Measurements from ENCODE around the gene SRP68. TPM values are rescaled to one million over a fixed set of nuclear protein-coding genes. Genes with fewer than 3 reads are reported as not detected.

Gene SRP68
- total RNA-seq, 2 experiments from 2014 or later = 140 to 141 TPM

GRCh38 chr17:76025294-76025693, 47.0 kb downstream of the SRP68 start:
- H3K27me3 Mint-ChIP-seq = no peaks in the 10 kb centered on the region
- DNase-seq = no peak
- peaks cover 22% of the 10 kb centered on the region for H3K4me1 Mint-ChIP-seq
- H3K36me3 Mint-ChIP-seq = no peaks in the 10 kb centered on the region
- no peaks in the 10 kb centered on the region for H3K9me3 Mint-ChIP-seq
- H3K4me3 Mint-ChIP-seq = no peak overlapping the region
- no peak overlapping the region for H3K27ac Mint-ChIP-seq

DNA sequence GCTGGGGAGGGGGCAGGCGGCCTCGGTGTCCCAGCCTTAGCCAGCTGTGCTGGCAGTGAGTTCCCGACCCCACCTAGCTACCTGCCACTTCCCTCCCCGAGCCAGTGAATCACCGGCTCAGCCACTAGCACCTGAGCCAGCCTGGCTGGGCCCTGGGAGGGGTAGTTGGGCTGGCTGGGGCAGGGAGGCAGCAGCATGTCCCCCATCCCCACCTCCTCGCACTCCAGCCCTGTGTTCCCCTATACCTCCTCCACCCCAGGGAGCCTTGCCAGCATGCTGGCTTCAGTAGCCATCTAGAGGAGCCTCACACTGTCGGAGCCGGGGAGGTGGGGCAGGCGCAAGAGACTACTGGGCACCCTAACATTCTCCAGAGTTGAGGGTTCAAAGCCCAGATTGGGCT, 48.0 kb downstream of the SRP68 start:
- Mint-ChIP-seq H3K9me3 (no peaks in the 10 kb centered on the region), H3K4me3 (no peak overlapping the region), H3K4me1 (peaks cover 15% of the 10 kb centered on the region), H3K27me3 (no peaks in the 10 kb centered on the region), H3K36me3 (no peaks in the 10 kb centered on the region), H3K27ac (no peak overlapping the region)
- DNase-seq = no peak

- H3K27me3 Mint-ChIP-seq = no peaks in the 10 kb centered on the region
- H3K4me1 Mint-ChIP-seq = peaks cover 10% of the 10 kb centered on the region
- no peak overlapping the region for H3K27ac Mint-ChIP-seq
- H3K36me3 Mint-ChIP-seq = no peaks in the 10 kb centered on the region
- H3K9me3 Mint-ChIP-seq = no peaks in the 10 kb centered on the region
- no peak for DNase-seq
- H3K4me3 Mint-ChIP-seq = no peak overlapping the region
These were observed 48.4 kb downstream of the SRP68 start for GRCh38 chr17:76023900-76024237.

DNA sequence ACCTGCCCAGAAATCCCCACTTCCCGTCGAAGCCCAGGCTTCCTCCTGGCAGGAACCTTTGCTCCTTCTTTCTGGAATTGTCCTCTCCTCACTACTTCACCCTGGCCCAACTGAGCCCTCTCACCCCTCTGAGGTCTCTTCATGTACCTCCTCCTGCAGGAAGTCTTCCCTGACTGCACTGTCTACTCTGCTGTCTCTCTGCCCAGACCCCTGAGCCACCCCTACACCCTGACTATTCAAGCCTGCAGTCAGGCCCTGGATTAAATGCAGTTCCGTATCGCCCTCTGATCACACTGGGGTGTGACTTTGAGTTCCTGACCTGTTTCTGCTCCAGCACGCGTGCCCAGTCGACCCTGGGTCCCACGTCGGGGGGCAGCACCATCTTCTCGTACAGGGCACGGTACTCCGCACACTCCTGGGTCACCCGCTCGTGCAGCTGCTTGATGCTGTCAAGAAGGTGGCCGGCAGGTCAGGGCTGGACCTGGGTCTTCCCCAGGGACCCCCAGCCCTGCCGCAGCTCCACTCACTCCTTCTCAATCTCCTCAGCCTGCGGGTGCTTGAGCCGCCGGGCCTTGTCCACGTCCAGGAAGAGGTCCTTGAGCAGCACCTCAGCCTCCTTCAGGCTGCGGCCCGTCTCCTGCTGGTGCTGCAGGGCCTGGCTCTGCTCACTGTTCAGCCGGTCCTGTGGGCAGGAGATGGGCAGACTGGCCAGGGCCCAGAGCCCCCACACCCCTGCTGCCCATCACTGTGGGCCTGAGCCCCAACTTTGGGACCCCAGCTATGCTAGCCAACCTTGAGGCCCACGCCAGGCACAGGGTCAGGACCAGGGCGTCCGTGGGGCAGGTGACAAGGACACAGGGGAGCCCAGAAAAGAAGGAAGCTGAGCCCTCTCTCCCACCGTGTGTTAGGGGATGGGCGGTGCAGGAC, 49.1 kb downstream of the SRP68 start:
- Mint-ChIP-seq H3K36me3 (no peaks in the 10 kb centered on the region), H3K27ac (no peak overlapping the region), H3K4me3 (no peak overlapping the region), H3K27me3 (no peaks in the 10 kb centered on the region), H3K4me1 (peaks cover 7% of the 10 kb centered on the region), H3K9me3 (no peaks in the 10 kb centered on the region)
- DNase-seq = no peak

DNA sequence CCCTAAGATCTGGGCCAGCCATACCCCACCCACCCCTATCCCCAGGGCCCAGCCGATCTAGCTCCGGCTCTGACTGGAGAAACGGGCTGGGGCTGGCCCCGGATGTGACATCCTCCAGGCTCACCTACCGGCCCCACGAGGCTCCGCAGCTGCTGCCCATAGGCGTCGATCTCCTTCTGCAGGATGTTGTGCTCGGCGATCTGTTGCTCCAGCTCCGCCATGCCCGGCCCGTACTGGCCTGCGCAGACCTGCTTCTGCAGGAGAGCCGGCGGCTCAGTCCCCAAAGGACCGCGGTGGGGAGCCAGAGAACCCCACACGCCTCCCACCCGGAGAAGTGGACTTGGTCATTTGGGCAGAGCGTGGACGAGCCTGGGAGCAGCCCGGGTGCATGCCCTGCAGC, 50.0 kb downstream of the SRP68 start:
- Mint-ChIP-seq H3K9me3 (no peaks in the 10 kb centered on the region), H3K27me3 (no peaks in the 10 kb centered on the region), H3K36me3 (no peaks in the 10 kb centered on the region), H3K27ac (no peak overlapping the region), H3K4me3 (no peak overlapping the region), H3K4me1 (peaks cover 6% of the 10 kb centered on the region)
- no peak for DNase-seq

DNA sequence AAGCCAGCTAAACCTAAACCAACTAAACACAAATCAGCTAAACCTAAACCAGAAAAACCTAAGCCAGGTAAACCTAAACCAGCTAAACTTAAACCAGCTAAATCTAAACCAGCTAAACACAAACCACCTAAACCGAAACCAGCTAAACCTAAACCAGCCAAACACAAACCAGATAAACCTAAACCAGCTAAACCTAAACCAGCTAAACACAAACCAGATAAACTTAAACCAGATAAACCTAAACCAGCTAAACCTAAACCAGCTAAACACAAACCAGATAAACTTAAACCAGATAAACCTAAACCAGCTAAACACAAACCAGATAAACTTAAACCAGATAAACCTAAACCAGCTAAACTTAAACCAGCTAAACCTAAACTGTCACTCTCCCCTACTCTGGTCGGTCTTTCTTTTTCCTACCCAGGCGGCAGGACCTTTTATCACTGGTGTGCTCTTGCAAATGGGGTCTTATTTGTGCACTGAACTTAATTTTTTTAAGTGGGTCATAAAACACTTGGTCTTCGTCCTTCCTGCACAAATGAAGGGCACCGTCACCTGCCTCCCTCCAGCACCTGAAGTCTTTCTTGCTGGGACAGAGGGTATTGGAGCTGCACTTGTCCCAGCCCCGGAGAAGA, 52.4 kb downstream of the SRP68 start:
- DNase-seq = no peak

DNA sequence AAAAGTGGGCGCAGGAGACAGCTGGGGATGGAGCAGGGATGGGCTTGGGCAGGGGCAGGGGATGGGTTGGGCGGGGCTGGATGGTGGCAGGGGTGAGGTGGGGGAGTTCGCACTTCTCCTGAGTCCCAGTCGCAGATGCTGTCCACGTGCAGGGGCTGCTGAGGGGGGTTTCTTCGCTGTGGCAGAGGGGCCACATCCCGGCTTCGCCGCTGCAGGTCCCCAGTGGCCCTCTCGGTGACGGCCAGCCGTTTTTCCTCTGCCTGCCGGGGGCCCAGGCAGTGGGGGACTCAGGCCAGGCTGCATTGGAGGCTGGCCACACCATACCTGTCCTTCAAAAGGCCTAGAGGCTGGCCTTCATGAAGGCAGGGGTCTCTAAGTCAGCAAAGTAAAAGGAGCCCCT, 53.5 kb downstream of the SRP68 start:
- H3K36me3 Mint-ChIP-seq = no peaks in the 10 kb centered on the region
- H3K27me3 Mint-ChIP-seq = no peaks in the 10 kb centered on the region
- H3K27ac Mint-ChIP-seq = no peak overlapping the region
- no peak overlapping the region for H3K4me3 Mint-ChIP-seq
- H3K9me3 Mint-ChIP-seq = no peaks in the 10 kb centered on the region
- H3K4me1 Mint-ChIP-seq = peaks cover 5% of the 10 kb centered on the region
- no peak for DNase-seq

More for the DNA sequence above, 52.4 kb downstream of the SRP68 start:
- Mint-ChIP-seq H3K4me1 (peaks cover 3% of the 10 kb centered on the region), H3K27me3 (no peaks in the 10 kb centered on the region), H3K4me3 (no peak overlapping the region), H3K9me3 (no peaks in the 10 kb centered on the region), H3K27ac (no peak overlapping the region), H3K36me3 (no peaks in the 10 kb centered on the region)

DNA sequence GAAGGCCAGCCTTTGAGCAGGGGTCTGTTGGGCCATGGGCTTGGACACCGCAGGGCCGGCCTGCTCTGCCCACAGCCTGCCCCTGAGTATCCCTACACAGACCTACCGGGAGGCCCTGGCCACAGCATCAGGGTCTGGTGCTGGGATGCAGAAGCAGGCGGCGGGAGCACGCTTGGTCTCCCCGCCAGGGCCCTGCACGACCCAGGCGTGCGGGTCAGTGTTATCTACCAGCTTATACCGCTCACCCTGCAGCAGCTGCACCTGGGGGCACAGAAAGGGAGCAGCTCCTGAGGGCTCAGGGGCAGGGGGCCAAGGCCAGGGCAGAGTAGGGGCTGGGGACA, 54.0 kb downstream of the SRP68 start:
- Mint-ChIP-seq H3K27ac (no peak overlapping the region), H3K9me3 (no peaks in the 10 kb centered on the region), H3K36me3 (no peaks in the 10 kb centered on the region), H3K4me1 (peaks cover 5% of the 10 kb centered on the region), H3K27me3 (no peaks in the 10 kb centered on the region), H3K4me3 (no peak overlapping the region)
- DNase-seq = no peak

DNA sequence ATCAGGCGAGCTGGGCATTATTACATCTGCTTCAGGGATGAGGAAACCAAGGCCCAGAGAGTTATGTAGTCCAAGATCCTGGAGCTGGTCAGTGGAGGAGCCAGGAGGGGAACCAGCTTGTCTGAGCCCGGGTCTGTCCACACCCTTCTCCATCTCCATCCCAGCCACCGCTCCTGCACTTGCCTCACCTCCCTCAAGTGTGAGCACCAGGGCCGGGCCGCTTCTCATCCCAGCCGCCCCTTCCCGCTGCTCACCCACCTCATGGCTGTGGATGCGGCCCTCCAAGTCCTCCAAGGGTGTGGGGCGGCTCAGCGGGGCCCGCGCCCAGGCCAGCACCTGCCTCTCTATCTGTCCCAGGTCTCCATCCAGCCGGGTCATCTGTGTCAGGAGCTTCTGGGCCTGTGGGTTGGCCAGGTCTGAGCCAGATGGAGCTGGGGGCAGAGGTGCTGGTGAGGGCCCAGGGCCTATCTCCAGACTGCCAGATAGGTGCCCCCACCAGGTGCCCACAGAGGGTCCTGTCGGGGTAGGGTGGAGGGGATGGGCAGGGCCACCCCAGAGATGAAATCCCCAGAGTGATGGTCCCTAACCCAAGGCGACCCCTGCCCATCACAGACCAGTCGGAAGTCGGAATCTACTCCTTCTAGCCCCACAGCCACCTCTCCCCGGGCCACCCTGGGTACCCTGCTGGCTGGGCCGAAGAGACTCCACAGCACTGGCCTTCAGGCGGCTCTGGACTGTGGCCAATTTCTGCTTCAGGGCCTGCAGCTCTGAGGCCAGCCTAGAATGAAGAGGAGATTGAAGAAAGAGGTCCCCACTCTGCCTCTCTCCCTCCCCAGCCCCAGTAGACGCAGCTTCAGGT, 54.6 kb downstream of the SRP68 start:
- no peaks in the 10 kb centered on the region for H3K36me3 Mint-ChIP-seq
- H3K27ac Mint-ChIP-seq = peak overlapping the region; percentile 20
- no peak overlapping the region for H3K4me3 Mint-ChIP-seq
- no peaks in the 10 kb centered on the region for H3K9me3 Mint-ChIP-seq
- DNase-seq = no peak
- H3K27me3 Mint-ChIP-seq = no peaks in the 10 kb centered on the region
- H3K4me1 Mint-ChIP-seq = peaks cover 5% of the 10 kb centered on the region

DNA sequence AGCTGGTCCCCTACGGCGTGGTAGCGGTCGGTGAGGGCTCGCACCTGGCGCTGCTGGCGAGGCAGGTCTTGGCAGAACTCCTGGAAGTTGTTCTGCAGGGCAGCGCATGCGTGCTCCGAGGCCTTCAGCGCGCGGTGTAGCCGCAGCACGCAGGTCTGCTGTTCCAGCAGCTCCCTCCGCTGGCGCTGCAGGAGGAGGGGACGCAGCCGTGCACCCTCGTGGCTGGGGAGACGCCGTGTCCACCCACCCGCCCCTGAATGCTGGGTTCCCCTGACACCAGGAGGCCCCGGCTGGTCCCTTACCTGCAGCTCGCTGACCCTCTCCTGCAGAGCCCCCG, 57.4 kb downstream of the SRP68 start:
- Mint-ChIP-seq H3K9me3 (no peaks in the 10 kb centered on the region), H3K36me3 (no peaks in the 10 kb centered on the region), H3K27ac (no peak overlapping the region), H3K27me3 (no peaks in the 10 kb centered on the region), H3K4me3 (no peak overlapping the region), H3K4me1 (peaks cover 5% of the 10 kb centered on the region)
- DNase-seq = no peak

DNA sequence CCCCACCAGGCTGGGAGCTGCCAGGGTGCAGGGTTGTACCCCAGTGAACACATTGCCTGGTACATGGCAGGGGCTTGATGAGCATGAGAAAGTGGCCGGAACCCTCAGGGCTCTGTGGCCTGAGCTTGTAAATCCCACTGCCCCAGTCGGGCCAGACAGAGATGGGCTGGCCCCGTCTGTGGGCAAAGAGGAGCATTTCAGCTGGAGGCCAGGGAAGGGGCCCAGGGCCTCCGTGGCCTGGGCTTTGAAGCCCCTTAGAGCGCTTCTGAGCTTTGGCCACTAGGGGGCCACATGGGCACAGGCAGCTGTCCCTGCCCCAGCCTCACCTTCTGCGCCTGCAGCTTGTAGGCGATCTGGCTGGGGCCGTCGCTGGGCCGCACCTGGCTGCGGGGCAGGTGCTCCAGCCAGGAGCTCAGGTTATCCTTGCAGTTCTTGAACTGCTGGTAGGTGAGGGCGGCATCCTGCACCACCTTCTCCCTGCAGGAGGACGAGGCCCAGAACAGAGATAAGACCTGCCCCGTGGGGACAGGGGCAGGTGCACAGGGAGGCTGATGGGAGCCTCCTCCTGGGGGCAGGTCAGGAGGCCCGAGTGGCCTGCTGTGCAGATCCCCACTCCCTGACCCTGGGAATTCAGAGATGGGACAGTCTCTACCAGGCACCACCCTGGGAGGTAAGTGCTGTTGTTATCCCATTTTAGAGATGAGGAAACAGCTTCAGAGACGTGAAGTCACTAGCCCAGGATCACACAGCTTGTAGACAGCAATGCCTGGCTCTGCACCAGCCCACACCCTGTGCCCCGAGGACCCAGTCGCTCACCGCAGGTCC, 58.0 kb downstream of the SRP68 start:
- Mint-ChIP-seq H3K27me3 (no peaks in the 10 kb centered on the region), H3K36me3 (peaks cover 2% of the 10 kb centered on the region), H3K27ac (no peak overlapping the region), H3K4me3 (peak overlapping the region; percentile 37), H3K4me1 (peaks cover 5% of the 10 kb centered on the region), H3K9me3 (no peaks in the 10 kb centered on the region)
- peak; percentile 79 for DNase-seq

- no peak overlapping the region for H3K27ac Mint-ChIP-seq
- peaks cover 2% of the 10 kb centered on the region for H3K36me3 Mint-ChIP-seq
- no peaks in the 10 kb centered on the region for H3K27me3 Mint-ChIP-seq
- no peaks in the 10 kb centered on the region for H3K9me3 Mint-ChIP-seq
- DNase-seq = no peak
- peaks cover 5% of the 10 kb centered on the region for H3K4me1 Mint-ChIP-seq
- no peak overlapping the region for H3K4me3 Mint-ChIP-seq
These were observed 58.9 kb downstream of the SRP68 start for GRCh38 chr17:76013377-76013932.

GRCh38 chr17:76011951-76012350, 60.4 kb downstream of the SRP68 start:
- DNase-seq = no peak
- peaks cover 5% of the 10 kb centered on the region for H3K4me1 Mint-ChIP-seq

GRCh38 chr17:76009969-76010661, 62.2 kb downstream of the SRP68 start:
- Mint-ChIP-seq H3K4me1 (peaks cover 5% of the 10 kb centered on the region), H3K4me3 (no peak overlapping the region), H3K27me3 (no peaks in the 10 kb centered on the region), H3K9me3 (no peaks in the 10 kb centered on the region), H3K36me3 (peaks cover 2% of the 10 kb centered on the region), H3K27ac (no peak overlapping the region)
- DNase-seq = no peak

More at GRCh38 chr17:76011951-76012350, 60.4 kb downstream of the SRP68 start:
- Mint-ChIP-seq H3K9me3 (no peaks in the 10 kb centered on the region), H3K27ac (no peak overlapping the region), H3K36me3 (peaks cover 2% of the 10 kb centered on the region), H3K27me3 (no peaks in the 10 kb centered on the region), H3K4me3 (no peak overlapping the region)

Measured in activated naive CD8-positive, alpha-beta T cell treated with anti-CD3 and anti-CD28 coated beads for 36 hours (primary cell).